GM12874 (cell line): Measurements from ENCODE around the gene RTKN.

ENCODE experiments used
- CTCF ChIP-seq: IDR thresholded peaks from 2 replicates; pipeline ENCODE4 v1.5.1; 2011; ENCODE audit warnings: low read depth, mild to moderate bottlenecking, control low read depth, low read length, moderate library complexity; ENCODE audit not compliant: insufficient read depth

RTKN gene

GRCh38 chr2:74406035-74406434 is 35.7 kb downstream of the RTKN start:
- TF ChIP-seq CTCF = no peak

GRCh38 chr2:74401891-74402290 is 39.8 kb downstream of the RTKN start:
- TF ChIP-seq CTCF = no peak

GRCh38 chr2:74399785-74400184 is 42.0 kb downstream of the RTKN start:
- TF ChIP-seq CTCF = peak; percentile 60

GRCh38 chr2:74396149-74396548 is 45.6 kb downstream of the RTKN start:
- TF ChIP-seq CTCF = no peak

GRCh38 chr2:74393525-74393924 is 48.2 kb downstream of the RTKN start:
- TF ChIP-seq CTCF = no peak

- no peak for TF ChIP-seq CTCF
Observed at GRCh38 chr2:74392449-74392743, 49.3 kb downstream of the RTKN start.

GRCh38 chr2:74391580-74392448 is 49.9 kb downstream of the RTKN start:
- TF ChIP-seq CTCF = peak; percentile 95

GRCh38 chr2:74391209-74391579 is 50.5 kb downstream of the RTKN start:
- TF ChIP-seq CTCF = no peak
